GM11168 (cell line): ENCODE data around the gene CDC42EP4.
"Not testable (repeated sequence)": the region's sequence is repeated elsewhere in the genome, so short reads cannot be mapped to it uniquely, and the experiment has no call there.

ENCODE experiments used
- in situ Hi-C: fragments of 300-500 bp; cut with MboI; formaldehyde crosslinking; loops from one replicate; pipeline ENCODE4 v1.12.0; 2022; ENCODE audit warnings: low sequenced_read_pairs; ENCODE audit not compliant: unreplicated experiment

The CDC42EP4 gene

GRCh38 chr17:73324160-73324475 is 12.3 kb upstream of the CDC42EP4 start:
- in situ Hi-C loops = no loop called here

- in situ Hi-C loops = no loop called here
Measured at GRCh38 chr17:73323409-73324159, 11.8 kb upstream of the CDC42EP4 start.

- in situ Hi-C loops = no loop called here
Measured at GRCh38 chr17:73320601-73321264, 8.9 kb upstream of the CDC42EP4 start.

- in situ Hi-C loops = no loop called here
Measured at GRCh38 chr17:73319766-73320165, 8.0 kb upstream of the CDC42EP4 start.

GRCh38 chr17:73318836-73319235 is 7.0 kb upstream of the CDC42EP4 start:
- in situ Hi-C loops = no loop called here

GRCh38 chr17:73318427-73318813 is 6.6 kb upstream of the CDC42EP4 start:
- in situ Hi-C loops = no loop called here

GRCh38 chr17:73317513-73318426 is 6.0 kb upstream of the CDC42EP4 start:
- in situ Hi-C loops = no loop called here

GRCh38 chr17:73316919-73317505 is 5.2 kb upstream of the CDC42EP4 start:
- in situ Hi-C loops = no loop called here

GRCh38 chr17:73315471-73315870 is 3.7 kb upstream of the CDC42EP4 start:
- in situ Hi-C loops = no loop called here

- in situ Hi-C loops = no loop called here
Measured at GRCh38 chr17:73313526-73314127, 1.8 kb upstream of the CDC42EP4 start.

- in situ Hi-C loops = not testable (repeated sequence)
Measured at GRCh38 chr17:73312887-73313286, 1.1 kb upstream of the CDC42EP4 start.

- in situ Hi-C loops = no loop called here
Measured at GRCh38 chr17:73311428-73311780, 397 bp downstream of the CDC42EP4 start.

- in situ Hi-C loops = no loop called here
Measured at GRCh38 chr17:73309727-73310596, 1.8 kb downstream of the CDC42EP4 start.

- in situ Hi-C loops = not testable (repeated sequence)
Measured at GRCh38 chr17:73308959-73309358, 2.8 kb downstream of the CDC42EP4 start.

- in situ Hi-C loops = no loop called here
Measured at GRCh38 chr17:73308017-73308823, 3.6 kb downstream of the CDC42EP4 start.

GRCh38 chr17:73307130-73307529 is 4.7 kb downstream of the CDC42EP4 start:
- in situ Hi-C loops = no loop called here

GRCh38 chr17:73305845-73306836 is 5.7 kb downstream of the CDC42EP4 start:
- in situ Hi-C loops = no loop called here
